OCI-M2 (cell line): Measurements from ENCODE around the gene FTL.
A peak's percentile ranks its signal among the peaks of the same experiment; 100 is the strongest.

ENCODE experiments used
- DNase-seq: peaks from one replicate; lab custom pipeline; 2025; ENCODE audit not compliant: unreplicated experiment; lab: John Stamatoyannopoulos, UW

The FTL gene

GRCh38 chr19:48965806-48966540 lies 864 bp downstream of the FTL start:
- DNase-seq, result peak; percentile 28

- DNase-seq, result no peak
These were observed 1.6 kb downstream of the FTL start for GRCh38 chr19:48966541-48967345.

- no peak for DNase-seq
These were observed 2.5 kb downstream of the FTL start for GRCh38 chr19:48967346-48968178.

- DNase-seq, result no peak
These were observed 3.1 kb downstream of the FTL start for GRCh38 chr19:48968179-48968661.

GRCh38 chr19:48968813-48969218 lies 3.7 kb downstream of the FTL start:
- DNase-seq, result no peak

- DNase-seq, result no peak
These were observed 4.4 kb downstream of the FTL start for GRCh38 chr19:48969276-48970138.

GRCh38 chr19:48970139-48970766 lies 5.1 kb downstream of the FTL start:
- no peak for DNase-seq

- peak; percentile 84 for DNase-seq
These were observed 5.8 kb downstream of the FTL start for GRCh38 chr19:48970923-48971395.

GRCh38 chr19:48975947-48976847 lies 11.1 kb downstream of the FTL start:
- no peak for DNase-seq

GRCh38 chr19:48977061-48977460 lies 12.0 kb downstream of the FTL start:
- no peak for DNase-seq

GRCh38 chr19:48982280-48982679 lies 17.2 kb downstream of the FTL start:
- no peak for DNase-seq

GRCh38 chr19:48985711-48986110 lies 20.6 kb downstream of the FTL start:
- DNase-seq, result no peak

GRCh38 chr19:48986211-48986610 lies 21.1 kb downstream of the FTL start:
- no peak for DNase-seq

GRCh38 chr19:48987323-48987722 lies 22.2 kb downstream of the FTL start:
- no peak for DNase-seq

- no peak for DNase-seq
These were observed 23.2 kb downstream of the FTL start for GRCh38 chr19:48988286-48988685.

- DNase-seq, result no peak
These were observed 23.8 kb downstream of the FTL start for GRCh38 chr19:48988860-48989259.

- DNase-seq, result no peak
These were observed 24.7 kb downstream of the FTL start for GRCh38 chr19:48989701-48990291.

- no peak for DNase-seq
These were observed 25.3 kb downstream of the FTL start for GRCh38 chr19:48990400-48990799.
